GM18519 (cell line): ENCODE results near the gene NLK.
"Not testable (repeated sequence)": the region's sequence is repeated elsewhere in the genome, so short reads cannot be mapped to it uniquely, and the experiment has no call there.

ENCODE experiments used
- ATAC-seq: cut with Tn5 transposase; IDR thresholded peaks from one replicate; pipeline ENCODE4 v1.9.1; 2021; ENCODE audit warnings: mild to moderate bottlenecking, moderate library complexity; ENCODE audit not compliant: unreplicated experiment, low FRiP score

The NLK gene

DNA sequence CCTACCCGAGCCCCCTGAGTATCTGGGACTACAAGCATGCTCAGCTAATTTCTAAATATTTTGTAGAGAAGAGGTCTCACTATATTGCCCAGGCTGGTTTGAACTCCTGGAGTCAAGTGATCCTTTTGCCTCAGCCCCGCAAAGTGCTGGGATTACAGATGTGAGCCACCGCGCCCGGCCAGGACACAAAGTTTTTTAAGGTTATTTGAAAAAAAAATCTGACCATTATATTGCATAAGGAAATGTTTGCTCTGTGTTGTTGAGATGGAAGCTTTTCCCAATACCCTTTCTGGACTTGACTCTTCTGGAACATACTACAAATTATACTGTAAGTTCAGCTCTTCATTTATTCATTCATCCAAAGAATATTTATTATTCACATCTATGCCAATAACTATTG, 143.2 kb downstream of the NLK start:
- no peak for ATAC-seq

DNA sequence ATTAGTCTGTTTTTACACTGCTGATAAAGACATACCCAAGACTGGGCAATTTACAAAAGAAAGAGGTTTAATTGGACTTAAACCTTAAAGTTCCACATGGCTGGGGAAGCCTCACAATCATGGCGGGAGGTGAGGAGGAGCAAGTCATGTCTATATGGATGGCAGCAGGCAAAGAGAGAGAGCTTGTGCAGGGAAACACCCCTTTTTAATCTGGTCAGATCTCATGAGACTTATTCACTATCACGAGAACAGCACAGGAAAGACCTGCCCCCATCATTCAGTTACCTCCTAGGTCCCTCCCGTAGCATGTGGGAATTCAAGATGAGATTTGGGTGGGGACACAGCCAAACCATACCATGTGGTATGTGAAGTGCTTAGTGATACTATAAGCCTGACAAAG, 144.0 kb downstream of the NLK start:
- ATAC-seq, result not testable (repeated sequence)

- ATAC-seq, result no peak
These were observed 145.5 kb downstream of the NLK start for GRCh38 chr17:28187931-28188330.

- no peak for ATAC-seq
These were observed 146.4 kb downstream of the NLK start for GRCh38 chr17:28188841-28189263.

GRCh38 chr17:28189667-28190066, 147.2 kb downstream of the NLK start:
- ATAC-seq, result no peak

DNA sequence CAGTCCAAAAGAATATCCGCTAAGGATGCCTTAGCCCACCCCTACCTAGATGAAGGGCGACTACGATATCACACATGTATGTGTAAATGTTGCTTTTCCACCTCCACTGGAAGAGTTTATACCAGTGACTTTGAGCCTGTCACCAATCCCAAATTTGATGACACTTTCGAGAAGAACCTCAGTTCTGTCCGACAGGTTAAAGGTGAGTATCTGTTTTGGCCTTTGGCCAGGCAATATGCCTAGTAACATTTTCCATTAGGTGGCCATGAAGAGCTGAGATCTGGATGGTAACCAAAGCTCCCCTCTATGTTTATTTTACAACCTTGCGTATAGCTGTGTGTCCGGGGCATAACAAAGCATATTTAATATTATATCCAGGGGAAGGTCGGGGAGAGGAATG, 148.5 kb downstream of the NLK start:
- ATAC-seq, result no peak

- no peak for ATAC-seq
These were observed 150.8 kb downstream of the NLK start for GRCh38 chr17:28193241-28193640.

DNA sequence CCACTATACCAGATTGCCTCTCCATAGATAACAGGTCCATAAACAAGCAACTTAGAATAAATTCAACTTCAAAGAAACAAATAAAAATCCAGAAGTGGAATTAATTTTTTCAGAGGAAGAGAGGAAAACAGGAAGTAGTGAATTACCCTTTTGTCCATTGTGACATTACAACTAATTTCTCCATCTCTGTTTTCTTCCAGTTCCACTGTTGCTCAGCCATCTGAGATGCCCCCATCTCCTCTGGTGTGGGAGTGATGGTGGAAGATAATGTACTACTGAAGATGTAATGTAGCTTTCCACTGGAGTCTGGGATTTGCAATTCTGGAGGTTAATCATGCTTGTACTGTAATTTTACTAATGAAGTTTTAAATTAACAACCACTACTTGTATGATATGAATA, 151.9 kb downstream of the NLK start:
- ATAC-seq, result no peak

- ATAC-seq, result no peak
These were observed 154.2 kb downstream of the NLK start for GRCh38 chr17:28196636-28197035.

DNA sequence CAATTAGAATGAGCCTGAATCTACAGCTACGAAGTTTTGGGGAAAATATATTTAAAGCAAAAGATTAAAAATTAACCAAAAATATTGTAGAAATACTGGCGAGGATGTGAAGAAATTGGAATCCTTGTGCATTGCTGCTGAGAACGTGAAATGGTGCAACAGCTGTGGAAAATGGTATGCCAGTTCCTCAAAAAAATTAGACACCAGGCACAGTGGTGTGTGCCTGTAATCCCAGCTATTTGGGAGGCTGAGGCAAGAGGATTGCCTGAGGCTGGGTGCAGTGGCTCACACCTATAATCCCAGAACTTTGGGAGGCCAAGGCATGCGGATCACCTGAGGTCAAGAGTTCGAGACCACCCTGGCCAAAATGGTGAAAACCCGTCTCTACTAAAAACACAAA, 156.6 kb downstream of the NLK start:
- no peak for ATAC-seq

GRCh38 chr17:28199728-28200127, 157.3 kb downstream of the NLK start:
- no peak for ATAC-seq

DNA sequence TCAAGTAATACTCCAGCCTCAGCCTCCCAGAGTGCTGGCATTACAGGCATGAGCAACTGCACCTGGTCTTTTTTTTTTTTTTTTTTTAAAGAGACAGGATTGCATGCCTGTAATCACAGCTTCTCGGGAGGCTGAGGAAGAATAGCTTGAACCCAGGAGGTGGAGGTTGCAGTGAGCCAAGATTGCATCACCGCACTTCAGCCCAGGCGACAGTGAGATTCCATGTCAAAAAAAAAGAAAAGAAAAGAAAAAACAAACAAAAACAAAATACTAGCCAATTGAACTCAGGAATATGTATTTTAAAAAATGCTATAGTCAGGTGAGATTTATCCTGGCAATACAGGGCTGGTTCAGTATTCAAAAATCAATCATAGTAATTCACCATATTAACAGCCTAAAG, 158.8 kb downstream of the NLK start:
- no peak for ATAC-seq

- ATAC-seq, result no peak
These were observed 161.8 kb downstream of the NLK start for GRCh38 chr17:28204244-28204643.

GRCh38 chr17:28204751-28205150, 162.3 kb downstream of the NLK start:
- no peak for ATAC-seq

DNA sequence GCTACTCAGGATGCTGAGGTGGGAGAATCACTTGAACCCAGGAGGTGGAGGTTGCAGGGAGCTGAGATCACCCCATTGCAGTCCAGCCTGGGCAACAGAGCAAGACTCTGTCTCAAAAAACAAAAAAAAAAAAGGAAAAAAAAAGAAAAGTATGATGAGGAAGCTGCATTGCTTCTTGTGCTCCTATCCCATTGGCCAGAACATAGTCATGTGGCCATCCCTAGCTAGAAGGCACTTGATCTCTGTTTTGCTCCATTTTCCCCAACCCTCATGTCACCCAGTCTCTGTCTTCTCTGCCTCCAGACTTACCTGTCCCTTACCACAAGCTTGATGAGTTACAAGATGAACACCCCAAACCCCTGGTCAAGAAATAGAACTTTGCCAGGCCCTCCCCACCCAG, 163.8 kb downstream of the NLK start:
- ATAC-seq, result no peak

- no peak for ATAC-seq
These were observed 169.3 kb downstream of the NLK start for GRCh38 chr17:28211811-28212210.

- not testable (repeated sequence) for ATAC-seq
These were observed 171.1 kb downstream of the NLK start for GRCh38 chr17:28213578-28213977.

GRCh38 chr17:28216052-28216451, 173.6 kb downstream of the NLK start:
- ATAC-seq, result no peak

GRCh38 chr17:28216528-28216927, 174.1 kb downstream of the NLK start:
- ATAC-seq, result no peak

DNA sequence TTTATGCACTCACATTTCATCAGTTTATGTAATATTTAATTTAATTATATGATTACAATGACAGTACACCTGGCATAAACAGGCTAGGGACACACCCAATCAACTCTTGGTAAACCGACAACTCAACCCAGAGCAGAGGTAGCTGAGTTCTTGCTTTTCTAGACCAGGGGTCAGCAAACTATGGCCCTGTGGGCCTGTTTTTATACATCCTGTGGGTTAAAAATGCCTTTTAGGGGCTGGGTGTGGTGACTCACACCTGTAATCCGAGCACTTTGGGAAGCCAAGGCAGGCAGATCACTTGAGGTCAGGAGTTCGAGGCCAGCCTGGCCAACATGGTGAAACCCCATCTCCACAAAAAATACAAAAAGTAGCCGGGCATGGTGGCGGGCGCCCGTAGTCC, 177.3 kb downstream of the NLK start:
- no peak for ATAC-seq

GRCh38 chr17:28221751-28222414, 179.4 kb downstream of the NLK start:
- no peak for ATAC-seq

- ATAC-seq, result no peak
These were observed 182.8 kb downstream of the NLK start for GRCh38 chr17:28225271-28225670.

DNA sequence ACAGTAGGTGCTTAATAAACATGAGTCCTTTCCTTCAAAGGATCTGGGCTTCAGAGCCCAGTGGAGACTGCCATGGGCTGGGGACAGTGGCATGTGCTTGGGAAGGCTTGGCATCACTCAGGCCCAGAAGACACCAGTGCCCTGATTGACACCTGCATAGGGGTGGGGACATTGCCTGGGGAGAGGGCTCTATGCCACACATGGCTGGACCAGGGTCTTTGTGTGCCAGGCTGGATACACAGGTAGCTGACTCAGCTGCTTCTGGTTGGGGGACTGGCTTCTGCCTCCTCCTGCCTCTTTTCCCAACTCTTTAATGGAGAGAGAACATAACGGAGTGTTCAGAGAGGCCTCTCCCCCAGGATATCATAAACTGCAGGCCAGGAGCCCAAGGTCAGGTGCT, 183.4 kb downstream of the NLK start:
- no peak for ATAC-seq
